HG02938 (cell line): Measurements from ENCODE around the gene OSBPL8.
"Not testable (repeated sequence)": the region's sequence is repeated elsewhere in the genome, so short reads cannot be mapped to it uniquely, and the experiment has no call there.

ENCODE experiments used
- ATAC-seq: cut with Tn5 transposase; IDR thresholded peaks from one replicate; pipeline ENCODE4 v1.9.1; 2021; ENCODE audit warnings: mild to moderate bottlenecking, moderate library complexity; ENCODE audit not compliant: unreplicated experiment

The OSBPL8 gene

GRCh38 chr12:76426160-76426559 lies 133.4 kb downstream of the OSBPL8 start:
- ATAC-seq = no peak

GRCh38 chr12:76424941-76425340 lies 134.6 kb downstream of the OSBPL8 start:
- ATAC-seq = no peak

- ATAC-seq = no peak
These were observed 136.8 kb downstream of the OSBPL8 start for GRCh38 chr12:76422543-76423438.

GRCh38 chr12:76422154-76422542 lies 137.4 kb downstream of the OSBPL8 start:
- no peak for ATAC-seq

- no peak for ATAC-seq
These were observed 138.5 kb downstream of the OSBPL8 start for GRCh38 chr12:76421046-76421445.

GRCh38 chr12:76420222-76420621 lies 139.3 kb downstream of the OSBPL8 start:
- no peak for ATAC-seq

- ATAC-seq = no peak
These were observed 142.5 kb downstream of the OSBPL8 start for GRCh38 chr12:76417116-76417515.

- no peak for ATAC-seq
These were observed 146.4 kb downstream of the OSBPL8 start for GRCh38 chr12:76413121-76413520.

GRCh38 chr12:76410781-76411180 lies 148.8 kb downstream of the OSBPL8 start:
- ATAC-seq = no peak

- no peak for ATAC-seq
These were observed 149.2 kb downstream of the OSBPL8 start for GRCh38 chr12:76410371-76410770.

GRCh38 chr12:76409074-76409473 lies 150.5 kb downstream of the OSBPL8 start:
- no peak for ATAC-seq

GRCh38 chr12:76407710-76408109 lies 151.9 kb downstream of the OSBPL8 start:
- ATAC-seq = no peak

- no peak for ATAC-seq
These were observed 157.3 kb downstream of the OSBPL8 start for GRCh38 chr12:76402259-76402658.

- ATAC-seq = no peak
These were observed 159.4 kb downstream of the OSBPL8 start for GRCh38 chr12:76400136-76400535.

- no peak for ATAC-seq
These were observed 160.5 kb downstream of the OSBPL8 start for GRCh38 chr12:76399040-76399439.

GRCh38 chr12:76398106-76398505 lies 161.5 kb downstream of the OSBPL8 start:
- no peak for ATAC-seq

- no peak for ATAC-seq
These were observed 168.1 kb downstream of the OSBPL8 start for GRCh38 chr12:76391461-76391860.

- no peak for ATAC-seq
These were observed 172.0 kb downstream of the OSBPL8 start for GRCh38 chr12:76387614-76388013.

GRCh38 chr12:76384560-76384959 lies 175.0 kb downstream of the OSBPL8 start:
- ATAC-seq = no peak

- no peak for ATAC-seq
These were observed 175.6 kb downstream of the OSBPL8 start for GRCh38 chr12:76383988-76384387.

GRCh38 chr12:76379261-76379660 lies 180.3 kb downstream of the OSBPL8 start:
- no peak for ATAC-seq

GRCh38 chr12:76376876-76377275 lies 182.7 kb downstream of the OSBPL8 start:
- not testable (repeated sequence) for ATAC-seq

- no peak for ATAC-seq
These were observed 183.6 kb downstream of the OSBPL8 start for GRCh38 chr12:76375939-76376338.
